Activated effector memory CD4-positive, alpha-beta T cell treated with Interleukin-2 at 50 U/mL for 16 hours (primary cell): Measurements from ENCODE around the gene RIN1.
"Not testable (repeated sequence)": the region's sequence is repeated elsewhere in the genome, so short reads cannot be mapped to it uniquely, and the experiment has no call there.

Experiments used
- DNase-seq: peaks from one replicate; pipeline ENCODE4 v3.0.0-alpha.2; 2020

RIN1 gene

GRCh38 chr11:66318600-66318970 lies 17.6 kb downstream of the RIN1 start:
- no peak for DNase-seq

GRCh38 chr11:66317723-66318599 lies 18.3 kb downstream of the RIN1 start:
- no peak for DNase-seq

- no peak for DNase-seq
Observed at GRCh38 chr11:66317322-66317722, 18.9 kb downstream of the RIN1 start.

GRCh38 chr11:66316849-66317251 lies 19.4 kb downstream of the RIN1 start, which contains the start of gene CD248:
TSS of gene CD248 (minus strand) at chr11:66317044. CDS start at chr11:66317027, 17 bp downstream.
- no peak for DNase-seq

- no peak for DNase-seq
Observed at GRCh38 chr11:66315921-66316811, 20.1 kb downstream of the RIN1 start.

- DNase-seq: no peak
Observed at GRCh38 chr11:66315498-66315885, 20.7 kb downstream of the RIN1 start.

GRCh38 chr11:66314561-66315497 lies 21.4 kb downstream of the RIN1 start:
- no peak for DNase-seq

- no peak for DNase-seq
Observed at GRCh38 chr11:66314186-66314501, 22.1 kb downstream of the RIN1 start.

- DNase-seq: no peak
Observed at GRCh38 chr11:66313321-66314185, 22.7 kb downstream of the RIN1 start.

- peak; percentile 93 for DNase-seq
Observed at GRCh38 chr11:66312549-66313320, 23.5 kb downstream of the RIN1 start.

GRCh38 chr11:66311965-66312548 lies 24.2 kb downstream of the RIN1 start:
- peak; percentile 88 for DNase-seq

- no peak for DNase-seq
Observed at GRCh38 chr11:66311470-66311964, 24.7 kb downstream of the RIN1 start.

- DNase-seq: not testable (repeated sequence)
Observed at GRCh38 chr11:66310803-66311440, 25.3 kb downstream of the RIN1 start.

- no peak for DNase-seq
Observed at GRCh38 chr11:66310324-66310723, 25.9 kb downstream of the RIN1 start.

- DNase-seq: no peak
Observed at GRCh38 chr11:66309475-66309874, 26.8 kb downstream of the RIN1 start.

- no peak for DNase-seq
Observed at GRCh38 chr11:66302656-66303055, 33.6 kb downstream of the RIN1 start.

- DNase-seq: no peak
Observed at GRCh38 chr11:66299186-66299585, 37.0 kb downstream of the RIN1 start.

- DNase-seq: no peak
Observed at GRCh38 chr11:66297610-66298009, 38.6 kb downstream of the RIN1 start.
